Measurements from ENCODE around the gene ETV3L. TPM values are rescaled to one million over a fixed set of nuclear protein-coding genes. Genes with fewer than 3 reads are reported as not detected.

The ETV3L gene
- total RNA-seq, 1 experiment from 2014 or later = 0.13 TPM

GRCh38 chr1:157107702-157108101 lies 8.1 kb upstream of the ETV3L start:
- Mint-ChIP-seq H3K27ac (no peak overlapping the region), H3K27me3 (ENCODE audit: low read depth) (peaks cover 43% of the 10 kb centered on the region), H3K4me3 (no peak overlapping the region), H3K4me1 (peaks cover 42% of the 10 kb centered on the region), H3K36me3 (no peaks in the 10 kb centered on the region), H3K9me3 (no peaks in the 10 kb centered on the region)
- POLR2A ChIA-PET = interaction anchor here (0.6 kb wide), 1 partner anchor 47 kb away, joined by 3 read pairs; no protein-coding TSS in a partner anchor
- DNase-seq (ENCODE audit: low spot score) = no peak
- ATAC-seq = no peak; the same call in 1 of the 2 replicates
- TF ChIP-seq ZSCAN18 (CRISPR knock-in tag; IDR thresholded peaks at IDR 0.05) = no peak
- TF ChIP-seq ATF2 (CRISPR knock-in tag; IDR thresholded peaks at IDR 0.05; ENCODE audit: borderline replicate concordance, low read depth) = no peak
- no peak for TF ChIP-seq IRF2 (CRISPR knock-in tag; IDR thresholded peaks at IDR 0.05; ENCODE audit: borderline replicate concordance, low read depth)
- no peak for TF ChIP-seq NR1H2 (CRISPR knock-in tag; IDR thresholded peaks at IDR 0.05)
- no peak for TF ChIP-seq TP53 (CRISPR knock-in tag; IDR thresholded peaks at IDR 0.05)
- TF ChIP-seq ZMAT4 (CRISPR knock-in tag; IDR thresholded peaks at IDR 0.05) = no peak
- no peak for TF ChIP-seq ATF1 (CRISPR knock-in tag; IDR thresholded peaks at IDR 0.05)
- no peak for TF ChIP-seq JAZF1 (CRISPR knock-in tag; IDR thresholded peaks at IDR 0.05)
- no peak for TF ChIP-seq ZNF423 (CRISPR knock-in tag; IDR thresholded peaks at IDR 0.05)
- no peak for TF ChIP-seq TCF7 (CRISPR knock-in tag; IDR thresholded peaks at IDR 0.05; ENCODE audit: low read depth)
- TF ChIP-seq AR (CRISPR knock-in tag; IDR thresholded peaks at IDR 0.05) = no peak
- no peak for TF ChIP-seq TEAD4 (CRISPR knock-in tag; IDR thresholded peaks at IDR 0.05)
- CTCF ChIA-PET = interaction anchor here (1.8 to 1.9 kb wide), 2 partner anchors 17 to 48 kb away, joined by 7 to 10 read pairs; no protein-coding TSS in a partner anchor

GRCh38 chr1:157106813-157107189 lies 7.2 kb upstream of the ETV3L start:
- ATAC-seq (no peak), DNase-seq (ENCODE audit: low spot score) (no peak)
- Mint-ChIP-seq H3K4me1 (peaks cover 35% of the 10 kb centered on the region), H3K9me3 (no peaks in the 10 kb centered on the region), H3K27ac (no peak overlapping the region), H3K27me3 (ENCODE audit: low read depth) (peaks cover 40% of the 10 kb centered on the region), H3K4me3 (no peak overlapping the region), H3K36me3 (no peaks in the 10 kb centered on the region)
- ChIA-PET CTCF (interaction anchor here (1.8 to 1.9 kb wide), 2 partner anchors 16 to 49 kb away, joined by 7 to 10 read pairs; no protein-coding TSS in a partner anchor), POLR2A (no interaction called here)
- TF ChIP-seq NFE2L1 (CRISPR knock-in tag; IDR thresholded peaks at IDR 0.05) (no peak), ERG (CRISPR knock-in tag; IDR thresholded peaks at IDR 0.05) (no peak), ELF4 (CRISPR knock-in tag; IDR thresholded peaks at IDR 0.05; ENCODE audit: low read depth) (no peak), PREB (CRISPR knock-in tag; IDR thresholded peaks at IDR 0.05; ENCODE audit: borderline replicate concordance) (no peak), NR2C2 (CRISPR knock-in tag; IDR thresholded peaks at IDR 0.05) (no peak), ZNF232 (CRISPR knock-in tag; IDR thresholded peaks at IDR 0.05) (no peak), ZNF423 (CRISPR knock-in tag; IDR thresholded peaks at IDR 0.05) (no peak), ATF1 (CRISPR knock-in tag; IDR thresholded peaks at IDR 0.05) (no peak), NFYB (CRISPR knock-in tag; conservative IDR thresholded peaks at IDR 0.05; ENCODE audit: low read depth) (no peak), PRDM15 (CRISPR knock-in tag; IDR thresholded peaks at IDR 0.05) (no peak), TP53 (CRISPR knock-in tag; IDR thresholded peaks at IDR 0.05) (no peak), TEAD4 (CRISPR knock-in tag; IDR thresholded peaks at IDR 0.05) (no peak)
